Ishikawa (cell line): Measurements from ENCODE around the gene TRIB2.

Experiments
- EP300 ChIP-seq: IDR thresholded peaks from 2 replicates; pipeline ENCODE4 v1.6.1; 2012; ENCODE audit warnings: borderline replicate concordance
- MAX ChIP-seq: IDR thresholded peaks from 2 replicates; pipeline ENCODE4 v1.6.1; 2012
- RAD21 ChIP-seq: IDR thresholded peaks from 2 replicates; pipeline ENCODE4 v1.6.1; 2012; ENCODE audit warnings: low read depth
- REST ChIP-seq: IDR thresholded peaks from 2 replicates; pipeline ENCODE4 v1.6.1; 2012; ENCODE audit warnings: low read depth, mild to moderate bottlenecking
- TAF1 ChIP-seq: IDR thresholded peaks from 2 replicates; pipeline ENCODE4 v1.6.1; 2012; ENCODE audit warnings: low read depth, mild to moderate bottlenecking
- TCF12 ChIP-seq: IDR thresholded peaks from 2 replicates; pipeline ENCODE4 v1.6.1; 2012; ENCODE audit warnings: low read depth
- TEAD4 ChIP-seq: IDR thresholded peaks from 2 replicates; pipeline ENCODE4 v1.6.1; 2012
- YY1 ChIP-seq: IDR thresholded peaks from 2 replicates; pipeline ENCODE4 v1.6.1; 2012; ENCODE audit warnings: low read depth
- ZBTB7A ChIP-seq: IDR thresholded peaks from 2 replicates; pipeline ENCODE4 v1.6.1; 2012; ENCODE audit warnings: low read depth

DNA sequence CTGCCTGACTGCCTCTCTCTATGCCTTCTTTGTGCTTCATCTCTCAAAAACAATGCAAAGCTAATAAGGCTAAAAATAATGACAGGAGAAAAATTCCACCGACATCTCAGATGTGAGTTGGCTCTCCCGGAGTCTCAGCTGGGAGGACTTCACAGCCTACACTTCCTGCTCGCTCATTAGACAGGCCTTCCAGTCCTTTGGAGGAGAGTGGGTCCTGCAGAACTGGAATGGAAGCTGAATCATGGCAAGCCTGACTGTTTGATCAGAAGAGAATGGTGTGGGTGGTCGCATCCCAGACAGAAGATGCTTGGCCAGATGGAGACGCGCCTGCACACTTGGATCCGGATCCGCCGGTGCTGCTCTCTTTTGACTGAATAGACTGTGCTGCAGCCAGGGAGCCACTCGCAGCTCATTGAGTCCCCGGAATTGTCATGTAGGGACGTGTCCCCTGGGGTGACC lies 49.7 kb downstream of the TRIB2 start:
- TF ChIP-seq MAX (no peak), REST (no peak), TEAD4 (no peak), EP300 (no peak), TAF1 (no peak), RAD21 (no peak), ZBTB7A (no peak), TCF12 (no peak), YY1 (no peak)
